ENCODE measurements around the gene COG4. TPM values are rescaled to one million over a fixed set of nuclear protein-coding genes. Genes with fewer than 3 reads are reported as not detected.

Gene COG4
- total RNA-seq, 1 donor from 2014 or later = 70.8 TPM

DNA sequence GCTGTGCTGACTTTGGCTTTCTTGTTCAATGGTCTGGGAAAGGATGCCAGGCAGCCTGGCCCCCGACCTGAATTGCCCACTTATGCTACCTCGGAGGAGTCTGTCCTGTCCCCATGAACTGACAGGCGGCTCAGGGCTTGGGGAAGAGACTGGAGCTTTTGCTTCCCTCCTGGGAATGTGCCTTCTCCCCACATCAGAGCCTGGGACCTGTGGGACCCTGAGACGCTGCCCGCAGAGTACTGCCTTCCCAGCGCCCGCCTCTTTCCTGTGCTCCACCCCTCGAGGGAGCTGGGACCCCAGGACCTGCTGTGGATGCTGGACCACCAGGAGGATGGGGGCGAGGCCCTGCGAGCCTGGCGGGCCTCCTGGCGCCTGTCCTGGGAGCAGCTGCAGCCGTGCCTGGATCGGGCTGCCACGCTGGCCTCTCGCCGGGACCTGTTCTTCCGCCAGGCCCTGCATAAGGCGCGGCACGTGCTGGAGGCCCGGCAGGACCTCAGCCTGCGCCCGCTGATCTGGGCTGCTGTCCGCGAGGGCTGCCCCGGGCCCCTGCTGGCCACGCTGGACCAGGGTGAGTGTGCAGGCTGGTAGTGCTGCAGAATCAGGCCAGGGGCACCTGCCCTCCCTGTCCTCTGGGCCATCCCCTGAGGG is 50.4 kb downstream of the COG4 start:
- no peak overlapping the region for H3K4me3 Mint-ChIP-seq (ENCODE audit: unreplicated experiment)
- peaks cover 4% of the 10 kb centered on the region for H3K9me3 Mint-ChIP-seq (ENCODE audit: unreplicated experiment)
- peaks cover 3% of the 10 kb centered on the region for H3K4me1 Mint-ChIP-seq (ENCODE audit: low read depth, unreplicated experiment)
- TF ChIP-seq CTCF (IDR thresholded peaks at IDR 0.05; ENCODE audit: partially characterized antibody, unreplicated experiment) = no peak
- no peak for DNase-seq
- H3K27me3 Mint-ChIP-seq (ENCODE audit: unreplicated experiment) = peaks cover 5% of the 10 kb centered on the region
- no peak overlapping the region for H3K27ac Mint-ChIP-seq (ENCODE audit: unreplicated experiment)
- no peaks in the 10 kb centered on the region for H3K36me3 Mint-ChIP-seq (ENCODE audit: unreplicated experiment)

DNA sequence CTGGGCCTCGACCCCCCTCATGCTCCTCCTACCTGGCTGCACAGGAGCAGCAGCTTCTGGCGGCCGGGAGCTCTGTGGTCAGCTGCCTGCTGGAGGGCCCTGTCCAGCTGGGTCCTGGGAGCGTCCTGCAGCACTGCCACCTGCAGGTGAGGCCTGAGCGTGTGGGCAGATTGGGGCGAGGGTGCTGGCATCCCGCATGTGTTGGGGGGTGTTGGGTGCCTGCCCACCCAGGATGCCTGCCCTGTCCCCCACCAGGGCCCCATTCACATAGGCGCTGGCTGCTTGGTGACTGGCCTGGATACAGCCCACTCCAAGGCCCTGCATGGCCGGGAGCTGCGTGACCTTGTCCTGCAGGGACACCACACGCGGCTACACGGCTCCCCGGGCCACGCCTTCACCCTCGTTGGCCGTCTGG is 52.4 kb downstream of the COG4 start:
- Mint-ChIP-seq H3K27ac (ENCODE audit: unreplicated experiment) (no peak overlapping the region), H3K4me3 (ENCODE audit: unreplicated experiment) (no peak overlapping the region), H3K36me3 (ENCODE audit: unreplicated experiment) (no peaks in the 10 kb centered on the region), H3K27me3 (ENCODE audit: unreplicated experiment) (peaks cover 7% of the 10 kb centered on the region), H3K9me3 (ENCODE audit: unreplicated experiment) (peaks cover 1% of the 10 kb centered on the region), H3K4me1 (ENCODE audit: low read depth, unreplicated experiment) (no peaks in the 10 kb centered on the region)
- DNase-seq = peak; percentile 60
- TF ChIP-seq CTCF (IDR thresholded peaks at IDR 0.05; ENCODE audit: partially characterized antibody, unreplicated experiment) = peak; percentile 40

DNA sequence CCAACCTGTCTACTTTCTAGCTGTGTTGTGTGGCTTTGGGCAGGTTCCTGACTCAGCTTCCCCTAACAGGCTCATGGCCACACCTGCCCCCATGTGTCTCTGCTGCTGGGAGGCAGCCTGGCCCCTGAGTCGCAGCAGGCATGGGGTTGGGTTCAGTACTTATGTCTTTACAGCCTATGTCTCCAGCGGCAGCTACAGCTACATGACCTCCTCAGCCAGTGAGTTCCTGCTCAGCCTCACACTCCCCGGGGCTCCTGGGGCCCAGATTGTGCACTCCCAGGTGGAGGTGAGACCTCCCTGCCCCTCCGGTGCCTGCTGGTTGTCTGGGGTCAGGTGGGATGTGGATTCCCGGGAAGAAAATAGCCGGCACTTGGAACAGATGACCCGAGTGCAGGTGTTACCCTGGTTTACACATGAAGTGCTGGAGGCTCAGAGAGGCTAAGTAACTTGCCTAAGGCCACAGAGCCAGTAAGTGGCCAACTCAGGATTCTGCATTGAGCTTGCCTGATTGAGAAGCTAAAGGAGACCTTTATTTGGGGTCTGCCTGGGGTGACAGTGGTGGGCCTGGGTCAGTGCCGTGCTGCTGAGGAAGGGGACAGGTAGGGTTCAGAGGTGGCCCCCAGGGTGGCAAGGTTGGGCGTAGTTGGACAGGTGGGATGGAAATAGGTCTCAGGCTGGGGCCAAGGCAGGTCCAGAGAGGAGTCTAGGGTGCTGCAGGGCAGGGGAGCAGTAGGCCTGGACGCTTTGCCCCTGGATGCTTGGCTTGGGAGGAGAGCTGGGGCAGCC is 53.0 kb downstream of the COG4 start:
- Mint-ChIP-seq H3K27ac (ENCODE audit: unreplicated experiment) (no peak overlapping the region), H3K9me3 (ENCODE audit: unreplicated experiment) (peaks cover 1% of the 10 kb centered on the region), H3K36me3 (ENCODE audit: unreplicated experiment) (no peaks in the 10 kb centered on the region), H3K27me3 (ENCODE audit: unreplicated experiment) (peaks cover 7% of the 10 kb centered on the region), H3K4me1 (ENCODE audit: low read depth, unreplicated experiment) (no peaks in the 10 kb centered on the region), H3K4me3 (ENCODE audit: unreplicated experiment) (no peak overlapping the region)
- TF ChIP-seq CTCF (IDR thresholded peaks at IDR 0.05; ENCODE audit: partially characterized antibody, unreplicated experiment) = no peak
- DNase-seq = no peak

DNA sequence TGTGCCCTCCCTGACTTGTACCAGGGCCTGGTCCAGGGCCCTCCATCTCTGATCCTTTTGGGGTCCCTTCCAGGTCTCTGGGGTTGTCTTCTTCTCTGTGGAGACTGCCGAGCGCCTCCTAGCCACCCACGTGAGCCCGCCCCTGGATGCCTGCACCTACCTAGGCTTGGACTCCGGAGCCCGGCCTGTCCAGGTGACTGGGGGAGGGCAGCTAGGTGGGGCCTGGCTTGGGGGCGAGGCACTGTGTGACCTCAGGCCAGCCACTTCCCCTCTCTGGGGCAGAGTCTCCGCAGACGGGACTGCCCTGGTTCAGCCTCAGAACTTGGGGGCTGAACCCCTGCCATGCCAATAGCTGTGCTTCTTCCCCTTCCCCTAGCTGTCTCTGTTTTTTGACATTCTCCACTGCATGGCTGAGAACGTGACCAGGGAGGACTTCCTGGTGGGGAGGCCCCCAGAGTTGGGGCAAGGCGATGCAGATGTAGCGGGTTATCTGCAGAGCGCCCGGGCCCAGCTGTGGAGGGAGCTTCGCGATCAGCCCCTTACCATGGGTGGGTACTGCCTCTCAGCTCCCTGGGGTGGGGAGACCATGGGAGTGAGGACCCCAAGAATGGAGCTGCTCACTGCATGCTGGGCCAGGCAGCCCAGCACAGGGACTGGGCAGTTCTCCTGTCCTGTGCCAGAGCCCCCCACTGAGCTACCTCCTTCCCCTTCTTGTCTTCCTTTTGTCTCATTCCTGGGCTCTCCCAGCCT is 54.4 kb downstream of the COG4 start:
- Mint-ChIP-seq H3K4me1 (ENCODE audit: low read depth, unreplicated experiment) (no peaks in the 10 kb centered on the region), H3K4me3 (ENCODE audit: unreplicated experiment) (no peak overlapping the region), H3K27me3 (ENCODE audit: unreplicated experiment) (peaks cover 9% of the 10 kb centered on the region), H3K27ac (ENCODE audit: unreplicated experiment) (no peak overlapping the region), H3K9me3 (ENCODE audit: unreplicated experiment) (peaks cover 1% of the 10 kb centered on the region), H3K36me3 (ENCODE audit: unreplicated experiment) (no peaks in the 10 kb centered on the region)
- no peak for DNase-seq
- no peak for TF ChIP-seq CTCF (IDR thresholded peaks at IDR 0.05; ENCODE audit: partially characterized antibody, unreplicated experiment)

Data from glutamatergic neuron (in vitro differentiated cells).